Measurements from ENCODE around the gene SBK3.
"Not testable (repeated sequence)": the region's sequence is repeated elsewhere in the genome, so short reads cannot be mapped to it uniquely, and the experiment has no call there.

The SBK3 gene

GRCh38 chr19:55578031-55578760 lies 32.9 kb upstream of the SBK3 start:
- FAIRE-seq (no peak), DNase-seq (ENCODE audit: insufficient read length, low spot score) (no peak)

GRCh38 chr19:55576746-55577145 lies 31.4 kb upstream of the SBK3 start:
- DNase-seq (ENCODE audit: insufficient read length, low spot score): no peak
- no peak for FAIRE-seq

GRCh38 chr19:55573929-55574328 lies 28.6 kb upstream of the SBK3 start:
- FAIRE-seq; DNase-seq (ENCODE audit: insufficient read length, low spot score): not testable (repeated sequence)

- DNase-seq (ENCODE audit: insufficient read length, low spot score); FAIRE-seq: not testable (repeated sequence)
Measured at GRCh38 chr19:55569477-55569876, 24.1 kb upstream of the SBK3 start.

GRCh38 chr19:55567708-55568328 lies 22.5 kb upstream of the SBK3 start:
- FAIRE-seq (no peak), DNase-seq (ENCODE audit: insufficient read length, low spot score) (no peak)

GRCh38 chr19:55566823-55567222 lies 21.5 kb upstream of the SBK3 start:
- DNase-seq (ENCODE audit: insufficient read length, low spot score) (no peak), FAIRE-seq (no peak)

GRCh38 chr19:55563261-55563690 lies 17.9 kb upstream of the SBK3 start:
- no peak for DNase-seq (ENCODE audit: insufficient read length, low spot score)
- FAIRE-seq: no peak

GRCh38 chr19:55559684-55560083 lies 14.3 kb upstream of the SBK3 start:
- DNase-seq (ENCODE audit: insufficient read length, low spot score) (no peak), FAIRE-seq (no peak)

GRCh38 chr19:55554741-55555152 lies 9.4 kb upstream of the SBK3 start:
- no peak for FAIRE-seq

GRCh38 chr19:55554302-55554701 lies 9.0 kb upstream of the SBK3 start:
- FAIRE-seq: no peak
- no peak for DNase-seq (ENCODE audit: insufficient read length, low spot score)

More at GRCh38 chr19:55554741-55555152, 9.4 kb upstream of the SBK3 start:
- DNase-seq (ENCODE audit: insufficient read length, low spot score): no peak

- FAIRE-seq: no peak
- DNase-seq (ENCODE audit: insufficient read length, low spot score): no peak
Measured at GRCh38 chr19:55553217-55554182, 8.2 kb upstream of the SBK3 start.

- no peak for FAIRE-seq
Measured at GRCh38 chr19:55552620-55553019, 7.3 kb upstream of the SBK3 start.

GRCh38 chr19:55552206-55552605 lies 6.9 kb upstream of the SBK3 start:
- no peak for FAIRE-seq
- DNase-seq (ENCODE audit: insufficient read length, low spot score): no peak

More at GRCh38 chr19:55552620-55553019, 7.3 kb upstream of the SBK3 start:
- no peak for DNase-seq (ENCODE audit: insufficient read length, low spot score)

GRCh38 chr19:55550321-55550650 lies 4.9 kb upstream of the SBK3 start:
- no peak for DNase-seq (ENCODE audit: insufficient read length, low spot score)
- no peak for FAIRE-seq

GRCh38 chr19:55549500-55550320 lies 4.4 kb upstream of the SBK3 start:
- DNase-seq (ENCODE audit: insufficient read length, low spot score) (no peak), FAIRE-seq (no peak)

- no peak for FAIRE-seq
- no peak for DNase-seq (ENCODE audit: insufficient read length, low spot score)
Measured at GRCh38 chr19:55546822-55547614, 1.7 kb upstream of the SBK3 start.

- DNase-seq (ENCODE audit: insufficient read length, low spot score): no peak
- no peak for FAIRE-seq
Measured at GRCh38 chr19:55546011-55546410, 668 bp upstream of the SBK3 start.

GRCh38 chr19:55544776-55545439 lies 435 bp downstream of the SBK3 start:
- FAIRE-seq (no peak), DNase-seq (ENCODE audit: insufficient read length, low spot score) (no peak)

GRCh38 chr19:55544014-55544413 lies 1.3 kb downstream of the SBK3 start:
- FAIRE-seq (no peak), DNase-seq (ENCODE audit: insufficient read length, low spot score) (no peak)
